GM19324 (cell line): ENCODE measurements around the gene PTPRG.

Source experiments
- ATAC-seq: cut with Tn5 transposase; IDR thresholded peaks from one replicate; pipeline ENCODE4 v1.9.1; 2021; ENCODE audit warnings: mild to moderate bottlenecking, moderate library complexity; ENCODE audit not compliant: unreplicated experiment, low FRiP score

Gene PTPRG

GRCh38 chr3:62065985-62066693, 504.8 kb downstream of the PTPRG start:
- ATAC-seq = no peak

- ATAC-seq = no peak
Observed at GRCh38 chr3:62068337-62068736, 507.0 kb downstream of the PTPRG start.

DNA sequence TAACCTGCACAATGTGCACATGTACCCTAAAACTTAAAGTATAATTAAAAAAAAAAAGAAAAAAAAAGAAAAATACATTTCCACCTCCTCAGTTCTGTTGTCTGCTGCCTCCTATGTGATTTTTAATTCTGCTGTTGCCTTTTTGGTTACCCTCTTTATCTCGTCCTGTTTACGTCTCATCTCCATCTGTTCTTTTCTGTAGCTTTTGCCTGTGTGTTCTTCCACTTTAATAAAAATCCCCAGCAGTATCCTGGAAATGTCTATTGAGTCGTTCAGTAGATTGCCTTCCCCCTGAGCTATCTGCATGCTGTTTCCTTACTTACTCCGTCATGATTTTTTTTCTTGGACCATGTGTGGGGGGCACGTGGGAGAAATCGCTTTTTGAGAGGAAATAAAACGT, 509.5 kb downstream of the PTPRG start:
- ATAC-seq = no peak

GRCh38 chr3:62073038-62073437, 511.7 kb downstream of the PTPRG start:
- no peak for ATAC-seq

- no peak for ATAC-seq
Observed at GRCh38 chr3:62084558-62084957, 523.2 kb downstream of the PTPRG start.

GRCh38 chr3:62088472-62089104, 527.2 kb downstream of the PTPRG start:
- ATAC-seq = no peak

GRCh38 chr3:62090066-62090465, 528.7 kb downstream of the PTPRG start:
- ATAC-seq = no peak

DNA sequence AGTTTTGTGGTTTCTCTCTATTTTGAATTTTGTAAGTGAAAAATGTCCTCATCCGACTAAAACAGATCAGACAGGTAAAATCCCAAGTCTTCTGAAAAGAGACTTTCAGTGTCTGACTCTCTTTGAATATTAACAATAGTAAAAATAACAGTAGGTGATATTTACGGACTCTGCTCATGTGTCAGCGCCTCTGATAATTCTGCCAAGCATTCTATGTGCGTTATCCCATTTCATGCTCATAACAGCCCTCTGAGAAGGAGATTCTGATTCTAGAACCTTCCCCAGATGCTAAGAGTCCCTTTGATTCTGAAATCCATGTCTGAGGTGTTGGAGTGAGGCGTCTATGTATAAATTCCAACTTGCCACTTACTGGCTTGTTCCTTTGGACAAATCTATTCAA, 529.1 kb downstream of the PTPRG start:
- no peak for ATAC-seq

DNA sequence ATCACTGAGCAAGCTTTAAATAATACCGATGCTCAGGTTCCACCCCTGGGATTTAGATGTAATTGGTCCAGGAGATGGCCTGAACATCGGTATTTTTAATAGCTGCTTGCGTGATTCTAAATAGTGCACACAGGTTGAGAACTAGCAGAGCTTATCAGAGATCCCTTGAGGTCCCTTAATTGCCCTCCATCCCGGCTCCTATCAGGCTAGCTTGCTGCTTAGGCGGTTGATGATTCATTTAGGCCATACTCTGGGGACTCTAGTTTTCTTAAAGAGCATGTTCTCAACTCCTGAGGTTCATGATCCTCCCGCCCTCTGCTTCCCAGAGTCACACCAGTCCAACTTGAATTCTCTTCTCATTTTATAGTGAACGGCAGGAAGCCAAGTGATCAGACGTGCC, 531.7 kb downstream of the PTPRG start:
- ATAC-seq = no peak

- no peak for ATAC-seq
Observed at GRCh38 chr3:62094461-62094860, 533.1 kb downstream of the PTPRG start.

DNA sequence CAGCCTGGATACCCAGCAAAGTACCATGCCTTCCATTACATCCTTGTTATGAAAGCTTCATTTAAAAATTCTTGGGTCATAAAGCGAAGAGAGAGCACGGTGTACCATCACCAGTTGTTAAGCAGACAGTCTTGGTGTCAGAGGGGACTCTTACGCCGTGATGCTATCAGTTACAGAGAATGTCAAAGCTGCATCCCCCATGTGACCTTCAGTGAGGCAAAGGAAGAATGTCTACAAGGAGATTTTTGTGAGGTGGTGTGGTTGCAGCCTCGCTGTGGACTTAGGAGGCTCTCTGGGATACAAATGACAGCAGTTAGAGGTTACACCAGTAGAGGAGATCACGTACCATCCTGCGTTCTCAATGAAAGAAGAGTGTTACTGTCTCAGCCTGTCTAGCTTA, 533.7 kb downstream of the PTPRG start:
- no peak for ATAC-seq

- no peak for ATAC-seq
Observed at GRCh38 chr3:62095756-62096155, 534.4 kb downstream of the PTPRG start.

DNA sequence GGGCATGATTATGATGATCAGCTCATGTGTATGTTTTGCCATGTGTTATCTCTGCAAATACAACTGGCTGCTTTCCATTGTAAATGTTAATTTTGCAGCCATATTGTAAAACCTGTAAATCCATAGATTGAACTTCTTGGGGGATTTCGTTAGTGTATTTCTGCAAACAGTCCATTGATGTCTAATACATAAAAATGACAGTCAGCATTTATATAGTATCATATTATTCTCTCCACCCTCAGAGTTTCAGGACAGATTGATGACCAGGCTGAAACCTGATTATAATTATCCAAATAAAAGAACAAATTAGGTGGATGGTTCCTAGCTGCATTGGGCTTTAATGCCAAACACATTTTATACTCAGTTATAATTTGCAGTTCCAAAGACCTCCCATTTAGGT, 535.1 kb downstream of the PTPRG start:
- no peak for ATAC-seq

DNA sequence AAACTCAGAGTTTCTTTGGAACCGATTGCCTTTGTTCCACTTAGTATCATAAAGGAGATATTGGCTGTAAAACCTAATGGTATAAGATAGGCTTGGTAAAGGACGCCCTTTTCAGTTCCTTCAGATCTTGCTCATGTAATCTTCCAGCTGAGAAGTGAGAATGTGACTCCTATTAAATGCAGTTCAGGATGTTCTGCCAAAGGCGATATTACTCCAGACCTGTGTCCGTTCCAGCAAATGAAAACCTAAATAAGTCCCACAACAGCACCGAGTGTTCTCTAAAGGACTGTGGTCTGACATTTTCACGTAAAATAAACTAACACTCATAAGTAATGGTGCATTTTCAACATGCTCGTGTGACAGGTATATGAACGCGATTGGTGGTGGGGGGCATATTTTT, 535.8 kb downstream of the PTPRG start:
- ATAC-seq = no peak

DNA sequence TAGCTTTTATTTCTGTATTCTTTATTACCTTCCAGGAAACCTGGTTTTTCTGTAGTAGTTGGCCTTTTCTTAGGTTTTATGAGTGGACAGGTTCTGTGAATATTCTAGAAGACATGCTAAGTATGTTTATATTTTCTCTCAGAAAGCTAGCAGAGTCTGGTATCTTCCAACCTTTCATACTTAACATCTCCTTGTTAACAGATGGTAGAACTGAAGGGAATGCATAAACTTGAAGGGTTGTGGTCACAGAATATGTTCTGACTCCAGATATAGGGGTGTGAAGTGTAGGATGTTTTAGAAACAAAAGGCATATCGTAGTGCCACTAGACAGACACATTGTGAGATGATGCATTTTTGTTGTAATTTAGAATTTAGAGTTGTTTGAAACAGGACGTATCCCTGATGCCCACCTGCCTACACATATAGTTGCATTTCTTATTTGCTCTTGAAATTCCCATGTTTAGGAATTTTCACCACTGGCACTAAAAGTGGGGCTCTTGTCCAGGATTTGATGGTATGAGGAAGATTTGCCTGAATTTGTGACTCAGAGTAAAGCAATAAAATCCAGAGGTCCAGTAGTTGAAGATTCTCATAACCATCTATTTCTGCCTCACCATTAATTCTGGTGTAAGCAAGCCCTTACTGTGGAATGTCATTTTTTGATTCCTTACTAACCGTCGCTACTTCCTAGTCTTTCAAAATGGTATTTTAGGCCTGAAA, 537.4 kb downstream of the PTPRG start:
- no peak for ATAC-seq

- no peak for ATAC-seq
Observed at GRCh38 chr3:62100282-62100989, 539.1 kb downstream of the PTPRG start.

DNA sequence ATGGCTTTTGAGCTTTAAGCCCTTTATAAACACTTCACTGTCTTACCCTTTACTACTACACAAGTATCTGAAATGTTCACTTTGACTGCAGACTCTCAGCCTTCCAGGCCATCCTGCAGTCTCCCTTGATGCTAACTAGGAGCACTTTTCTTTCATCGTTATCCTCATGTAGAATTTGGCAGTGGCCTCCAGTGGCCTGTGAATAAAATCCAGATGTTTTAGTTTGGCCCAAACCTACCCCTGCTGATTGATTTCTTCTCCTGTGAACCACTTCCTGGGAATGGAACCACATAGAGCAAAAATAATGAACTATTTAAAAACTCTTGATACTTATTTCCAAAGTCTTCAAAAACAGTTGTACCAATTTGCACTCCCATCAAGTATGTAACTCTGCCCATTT, 540.1 kb downstream of the PTPRG start:
- ATAC-seq = no peak

DNA sequence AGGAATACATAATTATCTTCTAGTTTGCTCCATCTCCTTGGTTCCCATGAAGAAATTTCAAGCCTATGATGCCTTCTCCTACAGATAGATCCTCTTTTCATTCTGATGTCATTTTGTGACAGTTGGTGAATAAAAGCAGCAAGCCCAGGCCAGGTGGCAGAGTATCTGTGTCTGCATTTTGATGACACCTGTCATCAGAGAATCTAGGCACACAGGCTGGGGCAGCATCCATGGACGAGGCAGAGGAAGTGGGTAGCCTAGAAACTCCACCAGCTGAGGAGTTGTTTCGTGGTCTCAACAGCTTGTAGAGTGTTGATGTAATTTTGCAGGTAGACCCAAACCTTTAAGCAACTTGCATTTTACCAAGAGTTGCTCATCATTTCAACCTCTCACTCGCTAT, 542.2 kb downstream of the PTPRG start:
- ATAC-seq = no peak

- ATAC-seq = no peak
Observed at GRCh38 chr3:62109534-62109933, 548.2 kb downstream of the PTPRG start.

DNA sequence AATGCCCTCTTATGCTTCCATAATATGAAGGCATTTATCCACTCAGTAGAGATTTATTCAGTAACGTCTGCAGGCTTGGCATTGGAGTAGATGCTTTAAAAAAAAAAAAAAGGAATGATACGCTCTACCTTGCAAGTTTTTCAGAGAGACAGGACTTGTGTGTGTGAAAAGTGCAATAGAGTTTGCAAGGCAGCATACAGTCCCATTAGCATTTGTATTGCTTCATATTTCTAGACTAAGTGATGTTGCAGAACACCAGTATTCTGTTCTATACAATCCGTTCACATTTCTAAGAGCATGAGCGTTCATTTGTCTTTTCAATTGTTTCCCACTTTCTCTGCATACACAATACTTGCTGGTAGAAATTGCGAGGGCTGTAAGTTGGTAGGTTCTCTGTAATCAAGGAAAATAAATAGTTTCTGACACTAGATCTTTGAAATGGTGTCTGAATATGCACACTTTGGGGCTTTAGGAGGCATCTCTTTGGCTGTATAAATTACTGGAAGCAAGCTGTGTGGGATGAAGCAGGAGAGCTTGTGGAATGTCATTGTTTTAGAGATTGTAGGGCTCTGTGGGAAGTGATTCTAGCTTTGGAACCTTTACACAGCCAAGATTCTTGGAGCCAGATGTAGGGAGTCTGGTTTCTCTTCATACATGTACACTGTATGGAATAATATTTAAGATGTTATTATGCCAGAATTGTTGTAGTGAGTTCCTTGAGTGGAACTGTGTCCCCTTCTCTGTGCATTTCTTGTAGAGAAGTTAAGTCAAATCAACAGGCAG, 549.3 kb downstream of the PTPRG start:
- ATAC-seq = no peak
